Activated naive CD8-positive, alpha-beta T cell treated with anti-CD3 and anti-CD28 coated beads, Interleukin-2, amount 10 ng/mL, durations not matched to agents 7 days and 5 days (primary cell): ENCODE results near the gene VCAM1. TPM values are rescaled to one million over a fixed set of nuclear protein-coding genes. Genes with fewer than 3 reads are reported as not detected.
"Not testable (repeated sequence)": the region's sequence is repeated elsewhere in the genome, so short reads cannot be mapped to it uniquely, and the experiment has no call there.

ENCODE experiments used
- ATAC-seq: fragments of 150-1000 bp; cut with Tn5 transposase; one replicate; pipeline ENCODE4 v1.10.0; 2021; ENCODE audit warnings: low read depth, moderate library complexity
- POLR2A ChIA-PET: fragments of 350-600 bp; sonication (Branson Sonifier 250); formaldehyde crosslinking; loops from one replicate; lab custom pipeline; 2021; ENCODE audit warnings: antibody characterized with exemption; lab: Charles Lee
- DNase-seq: peaks from one replicate; pipeline ENCODE4 v3.0.0; 2021
- H3K27ac Mint-ChIP-seq: one replicate; pipeline ENCODE4 v1.8.0; 2022; ENCODE audit warnings: mild to moderate bottlenecking, mixed read lengths
- H3K27me3 Mint-ChIP-seq: one replicate; pipeline ENCODE4 v1.8.0; 2022; ENCODE audit warnings: mild to moderate bottlenecking, moderate library complexity, mixed read lengths
- H3K36me3 Mint-ChIP-seq: one replicate; pipeline ENCODE4 v1.8.0; 2021; ENCODE audit warnings: mild to moderate bottlenecking, mixed read lengths
- H3K4me1 Mint-ChIP-seq: one replicate; pipeline ENCODE4 v1.8.0; 2021; ENCODE audit warnings: mixed read lengths
- H3K4me3 Mint-ChIP-seq: one replicate; pipeline ENCODE4 v1.8.0; 2022; ENCODE audit warnings: mild to moderate bottlenecking, moderate library complexity, mixed read lengths
- H3K9me3 Mint-ChIP-seq: one replicate; pipeline ENCODE4 v1.8.0; 2021; ENCODE audit warnings: mixed read lengths
- total RNA-seq, 2 experiments: library from RNA; stranded (reverse); gene quantifications; one replicate each; pipeline ENCODE4 v1.2.3, GENCODE V29; 2021

Gene VCAM1
- total RNA-seq, 2 experiments from 2014 or later, result 0.51 to 0.53 TPM

- Mint-ChIP-seq H3K27ac (no peak overlapping the region), H3K9me3 (no peaks in the 10 kb centered on the region), H3K4me3 (no peak overlapping the region), H3K27me3 (peaks cover 7% of the 10 kb centered on the region), H3K4me1 (peaks cover 2% of the 10 kb centered on the region), H3K36me3 (no peaks in the 10 kb centered on the region)
- no peak for ATAC-seq
- POLR2A ChIA-PET, result no interaction called here
- DNase-seq, result no peak
Observed at GRCh38 chr1:100767176-100767890, 47.8 kb downstream of the VCAM1 start.

- Mint-ChIP-seq H3K36me3 (peaks cover 2% of the 10 kb centered on the region), H3K9me3 (peaks cover 2% of the 10 kb centered on the region), H3K27ac (no peak overlapping the region), H3K27me3 (peaks cover 18% of the 10 kb centered on the region), H3K4me1 (peaks cover 4% of the 10 kb centered on the region), H3K4me3 (no peak overlapping the region)
- POLR2A ChIA-PET, result no interaction called here
- no peak for DNase-seq
- ATAC-seq, result no peak
Observed at GRCh38 chr1:100769323-100769722, 49.8 kb downstream of the VCAM1 start.

GRCh38 chr1:100769906-100770646 is 50.5 kb downstream of the VCAM1 start:
- H3K36me3 Mint-ChIP-seq, result peaks cover 2% of the 10 kb centered on the region
- peaks cover 19% of the 10 kb centered on the region for H3K27me3 Mint-ChIP-seq
- H3K9me3 Mint-ChIP-seq, result peaks cover 2% of the 10 kb centered on the region
- no peak overlapping the region for H3K4me3 Mint-ChIP-seq
- no peak for DNase-seq
- H3K4me1 Mint-ChIP-seq, result peaks cover 5% of the 10 kb centered on the region
- POLR2A ChIA-PET, result no interaction called here
- no peak for ATAC-seq
- no peak overlapping the region for H3K27ac Mint-ChIP-seq

GRCh38 chr1:100773444-100773843 is 53.9 kb downstream of the VCAM1 start:
- DNase-seq (no peak), ATAC-seq (no peak)
- Mint-ChIP-seq H3K27ac (no peak overlapping the region), H3K4me1 (peaks cover 5% of the 10 kb centered on the region), H3K9me3 (peaks cover 3% of the 10 kb centered on the region), H3K4me3 (no peak overlapping the region), H3K27me3 (peaks cover 24% of the 10 kb centered on the region), H3K36me3 (peaks cover 2% of the 10 kb centered on the region)
- POLR2A ChIA-PET, result no interaction called here

- peaks cover 5% of the 10 kb centered on the region for H3K4me1 Mint-ChIP-seq
- POLR2A ChIA-PET, result no interaction called here
Observed at GRCh38 chr1:100774370-100774769, 54.8 kb downstream of the VCAM1 start.

GRCh38 chr1:100775483-100775882 is 55.9 kb downstream of the VCAM1 start:
- ATAC-seq, result no peak
- H3K27me3 Mint-ChIP-seq, result peaks cover 20% of the 10 kb centered on the region
- peaks cover 2% of the 10 kb centered on the region for H3K36me3 Mint-ChIP-seq
- no peak overlapping the region for H3K4me3 Mint-ChIP-seq
- H3K27ac Mint-ChIP-seq, result no peak overlapping the region
- peaks cover 3% of the 10 kb centered on the region for H3K4me1 Mint-ChIP-seq
- H3K9me3 Mint-ChIP-seq, result peaks cover 6% of the 10 kb centered on the region
- POLR2A ChIA-PET, result no interaction called here
- no peak for DNase-seq

More at GRCh38 chr1:100774370-100774769, 54.8 kb downstream of the VCAM1 start:
- Mint-ChIP-seq H3K27ac (no peak overlapping the region), H3K4me3 (no peak overlapping the region), H3K36me3 (peaks cover 2% of the 10 kb centered on the region), H3K27me3 (peaks cover 20% of the 10 kb centered on the region), H3K9me3 (peaks cover 5% of the 10 kb centered on the region)
- ATAC-seq, result no peak
- no peak for DNase-seq

- DNase-seq (no peak), ATAC-seq (no peak)
- H3K27ac Mint-ChIP-seq, result no peak overlapping the region
- POLR2A ChIA-PET, result no interaction called here
- peaks cover 10% of the 10 kb centered on the region for H3K9me3 Mint-ChIP-seq
- H3K4me1 Mint-ChIP-seq, result peaks cover 2% of the 10 kb centered on the region
- no peak overlapping the region for H3K4me3 Mint-ChIP-seq
- H3K36me3 Mint-ChIP-seq, result peaks cover 3% of the 10 kb centered on the region
- H3K27me3 Mint-ChIP-seq, result peaks cover 12% of the 10 kb centered on the region
Observed at GRCh38 chr1:100778748-100779147, 59.2 kb downstream of the VCAM1 start.

GRCh38 chr1:100780814-100781213 is 61.3 kb downstream of the VCAM1 start:
- H3K4me3 Mint-ChIP-seq, result no peak overlapping the region
- no peak for ATAC-seq
- H3K4me1 Mint-ChIP-seq, result peaks cover 3% of the 10 kb centered on the region
- peaks cover 10% of the 10 kb centered on the region for H3K9me3 Mint-ChIP-seq
- H3K36me3 Mint-ChIP-seq, result peaks cover 3% of the 10 kb centered on the region
- peaks cover 10% of the 10 kb centered on the region for H3K27me3 Mint-ChIP-seq
- H3K27ac Mint-ChIP-seq, result no peak overlapping the region
- POLR2A ChIA-PET, result no interaction called here
- DNase-seq, result no peak

GRCh38 chr1:100781728-100782127 is 62.2 kb downstream of the VCAM1 start:
- H3K27me3 Mint-ChIP-seq, result peaks cover 18% of the 10 kb centered on the region
- POLR2A ChIA-PET, H3K27ac Mint-ChIP-seq, H3K4me3 Mint-ChIP-seq, H3K4me1 Mint-ChIP-seq, ATAC-seq, H3K36me3 Mint-ChIP-seq, H3K9me3 Mint-ChIP-seq, DNase-seq: not testable (repeated sequence)

- no peak overlapping the region for H3K27ac Mint-ChIP-seq
- H3K4me3 Mint-ChIP-seq, result no peak overlapping the region
- peaks cover 20% of the 10 kb centered on the region for H3K27me3 Mint-ChIP-seq
- ATAC-seq (no peak), DNase-seq (no peak)
- H3K4me1 Mint-ChIP-seq, result peaks cover 5% of the 10 kb centered on the region
- POLR2A ChIA-PET, result no interaction called here
- peaks cover 3% of the 10 kb centered on the region for H3K36me3 Mint-ChIP-seq
- H3K9me3 Mint-ChIP-seq, result peaks cover 9% of the 10 kb centered on the region
Observed at GRCh38 chr1:100782473-100783039, 63.0 kb downstream of the VCAM1 start.

- peaks cover 3% of the 10 kb centered on the region for H3K36me3 Mint-ChIP-seq
- peak overlapping the region; percentile 11 for H3K4me3 Mint-ChIP-seq
Observed at GRCh38 chr1:100785470-100786052, 66.0 kb downstream of the VCAM1 start.

GRCh38 chr1:100786870-100787269 is 67.3 kb downstream of the VCAM1 start:
- H3K9me3 Mint-ChIP-seq, result peaks cover 6% of the 10 kb centered on the region
- H3K36me3 Mint-ChIP-seq, result peaks cover under 1% of the 10 kb centered on the region
- POLR2A ChIA-PET, result no interaction called here
- peaks cover 5% of the 10 kb centered on the region for H3K4me1 Mint-ChIP-seq
- H3K27me3 Mint-ChIP-seq, result peaks cover 28% of the 10 kb centered on the region
- H3K4me3 Mint-ChIP-seq, result no peak overlapping the region
- no peak overlapping the region for H3K27ac Mint-ChIP-seq
- DNase-seq (no peak), ATAC-seq (no peak)

More at GRCh38 chr1:100785470-100786052, 66.0 kb downstream of the VCAM1 start:
- H3K9me3 Mint-ChIP-seq, result peaks cover 7% of the 10 kb centered on the region
- no peak overlapping the region for H3K27ac Mint-ChIP-seq
- ATAC-seq (no peak), DNase-seq (no peak)
- H3K27me3 Mint-ChIP-seq, result peaks cover 28% of the 10 kb centered on the region
- POLR2A ChIA-PET, result no interaction called here
- H3K4me1 Mint-ChIP-seq, result peaks cover 5% of the 10 kb centered on the region
